ENCODE results near the gene PIAS1.
"Not testable (repeated sequence)": the region's sequence is repeated elsewhere in the genome, so short reads cannot be mapped to it uniquely, and the experiment has no call there.

PIAS1 gene

DNA sequence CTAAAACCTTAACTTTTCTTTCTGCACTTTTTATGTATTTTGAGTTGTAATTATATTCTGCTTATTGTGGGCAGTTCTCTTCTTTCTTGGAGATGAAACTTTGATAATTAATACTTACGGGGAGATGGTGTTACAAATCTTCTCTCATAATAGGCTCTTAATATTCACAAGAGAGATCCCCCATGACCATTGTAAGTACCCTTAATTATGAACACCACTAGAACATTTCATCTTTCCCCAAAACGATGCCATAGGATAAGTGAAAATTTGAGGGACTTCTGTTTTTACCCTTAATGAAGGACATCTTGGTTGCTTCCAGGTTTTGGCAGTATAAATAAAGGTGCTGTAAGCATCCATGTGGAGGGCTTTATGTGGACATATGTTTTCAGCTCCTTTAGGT is 60.7 kb downstream of the PIAS1 start:
- DNase-seq (ENCODE audit: low read depth in 2 of 2), result no peak

DNA sequence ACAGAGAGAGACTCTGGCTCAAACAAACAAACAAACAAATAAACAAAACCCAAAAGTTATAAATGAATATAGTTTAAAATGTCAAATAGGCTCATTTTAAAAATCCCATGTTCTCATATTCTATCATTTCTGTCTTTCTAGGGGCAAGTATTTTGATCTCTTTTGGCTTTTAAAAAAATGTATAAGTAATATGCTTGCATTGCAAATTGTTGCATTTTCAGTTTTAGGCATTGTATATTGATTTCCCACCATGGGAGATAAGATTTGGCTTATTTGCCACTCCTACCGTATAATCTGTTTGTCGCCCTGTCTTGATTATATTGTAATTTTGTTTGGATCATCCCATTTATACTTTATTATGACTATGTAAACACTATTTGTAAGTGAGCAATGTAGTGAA is 70.6 kb downstream of the PIAS1 start:
- DNase-seq (ENCODE audit: low read depth in 2 of 2), result no peak

DNA sequence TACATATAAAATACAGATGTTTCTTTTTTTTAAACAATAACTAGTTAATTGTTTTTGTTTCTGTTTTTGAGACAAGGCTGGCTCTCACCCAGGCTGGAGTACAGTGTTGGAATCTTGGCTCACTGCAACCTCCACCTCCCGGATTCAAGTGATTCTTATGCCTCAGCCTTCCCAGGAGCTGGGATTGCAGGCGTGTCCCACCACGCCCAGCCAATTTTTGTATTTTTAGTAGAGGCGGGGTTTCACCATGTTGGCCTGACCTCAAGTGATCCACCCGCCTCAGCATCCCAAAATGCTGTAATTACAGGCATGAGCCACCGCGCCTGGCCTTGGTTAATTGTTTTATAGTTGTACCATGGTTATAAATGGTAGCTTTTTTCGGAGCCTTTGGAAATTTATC is 72.3 kb downstream of the PIAS1 start:
- DNase-seq (ENCODE audit: low read depth in 2 of 2), result no peak

DNA sequence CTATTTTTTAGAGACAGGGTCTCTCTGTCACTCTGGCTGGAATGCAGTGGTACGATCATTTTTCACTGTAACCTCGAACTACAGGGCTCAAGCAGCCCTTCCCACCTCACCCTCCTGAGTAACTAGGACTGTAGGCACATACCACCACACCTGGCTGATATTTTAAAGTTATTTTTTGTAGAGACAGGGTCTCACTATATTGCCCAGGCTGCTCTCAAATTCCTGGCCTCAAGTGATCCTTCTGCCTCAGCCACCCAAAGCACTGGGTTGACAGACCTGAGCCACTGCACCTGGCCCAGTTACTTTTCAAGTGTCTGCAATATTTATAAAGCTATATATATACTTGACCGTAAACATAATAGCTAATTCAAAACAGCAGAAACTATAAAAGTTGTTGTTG is 75.0 kb downstream of the PIAS1 start:
- no peak for DNase-seq (ENCODE audit: low read depth in 2 of 2)

DNA sequence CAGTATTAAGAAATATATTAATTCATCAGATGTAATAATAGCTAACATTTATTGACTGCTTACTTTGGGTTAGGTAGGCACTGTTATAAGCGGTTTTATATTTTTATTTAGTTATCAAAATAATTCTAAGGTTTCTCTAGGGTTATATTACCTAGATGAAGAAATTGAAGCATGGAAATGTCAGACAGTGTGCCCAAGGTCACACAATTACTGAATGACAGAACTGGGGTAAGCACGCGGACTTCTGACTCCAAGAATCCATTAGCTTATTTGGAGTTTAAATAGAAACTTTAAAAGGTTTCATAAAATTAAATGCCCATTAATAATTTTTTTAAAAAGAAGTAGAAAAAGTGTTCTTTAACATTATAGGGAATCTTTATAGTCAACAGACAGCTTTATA is 76.7 kb downstream of the PIAS1 start:
- no peak for DNase-seq (ENCODE audit: low read depth in 2 of 2)

DNA sequence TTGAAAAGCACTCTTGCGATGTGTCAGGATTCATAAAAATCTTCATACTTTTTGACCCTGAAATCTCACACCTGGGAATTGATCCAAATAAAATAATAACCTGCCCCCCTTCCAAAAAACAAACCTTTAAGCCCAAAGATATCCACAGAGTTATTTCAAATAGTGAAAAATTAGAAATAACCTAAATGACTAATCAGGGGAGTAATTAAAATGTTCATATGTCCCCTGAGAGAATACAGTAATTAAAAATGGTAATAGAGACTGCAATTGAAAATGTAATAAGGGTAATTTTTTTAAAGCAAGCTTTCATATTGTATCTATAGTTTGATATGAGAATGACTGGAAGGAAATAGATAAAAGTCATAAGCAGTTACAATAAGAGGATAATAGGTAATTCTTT is 83.0 kb downstream of the PIAS1 start:
- no peak for DNase-seq (ENCODE audit: low read depth in 2 of 2)

DNA sequence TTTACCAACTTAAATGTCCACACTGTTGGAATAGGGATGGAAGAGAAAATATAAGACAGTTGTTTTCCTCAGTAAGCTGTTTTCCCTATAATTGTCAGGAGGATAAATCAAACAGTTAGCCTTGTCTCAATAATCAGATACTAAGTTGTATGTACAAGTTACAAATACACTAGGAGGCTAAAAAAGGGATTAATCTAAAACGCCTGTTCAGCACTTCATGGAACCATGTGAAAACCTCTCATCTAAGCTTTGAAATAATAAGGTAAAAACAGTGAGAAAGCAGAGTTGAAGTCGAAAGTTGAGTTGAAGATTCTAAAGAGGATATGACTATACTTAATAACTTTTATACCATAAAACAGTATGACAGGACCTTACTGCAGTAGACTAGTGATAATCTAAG is 89.0 kb downstream of the PIAS1 start:
- no peak for DNase-seq (ENCODE audit: low read depth in 2 of 2)

DNA sequence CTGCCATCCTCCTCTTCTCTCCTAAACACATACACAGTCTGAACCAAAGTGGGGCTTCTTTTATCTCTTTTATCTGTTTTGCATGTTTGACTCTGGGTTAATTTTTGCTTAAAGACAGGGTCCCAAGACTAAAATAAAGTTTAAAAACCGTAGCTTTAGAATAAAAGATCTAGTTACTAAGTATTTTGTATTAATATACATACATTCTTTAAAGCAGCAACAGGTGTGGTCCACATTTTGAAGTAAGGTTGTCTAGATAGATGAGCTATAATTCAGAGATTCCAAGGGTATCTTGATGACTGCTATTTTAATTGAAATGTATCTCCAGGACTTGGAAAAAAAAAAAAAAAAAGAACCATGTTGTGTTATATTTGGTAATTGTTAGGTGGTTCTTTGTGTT is 89.7 kb downstream of the PIAS1 start:
- DNase-seq (ENCODE audit: low read depth in 2 of 2), result no peak

DNA sequence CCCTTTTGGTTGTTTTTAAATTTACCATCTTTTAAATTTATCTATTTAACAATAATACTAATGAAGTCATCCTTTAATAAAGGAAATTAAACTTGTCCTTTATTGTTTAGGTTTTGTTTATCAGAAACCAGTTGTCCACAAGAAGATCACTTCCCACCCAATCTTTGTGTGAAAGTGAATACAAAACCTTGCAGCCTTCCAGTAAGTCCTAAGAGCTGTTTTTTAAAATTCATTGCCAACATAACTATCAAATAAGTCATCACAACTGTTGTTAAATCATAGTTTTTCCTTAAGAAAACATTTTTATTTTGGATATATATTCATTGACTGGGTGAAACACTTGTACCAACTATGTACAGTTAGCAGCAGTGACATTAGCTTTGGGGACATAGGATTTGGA is 91.6 kb downstream of the PIAS1 start:
- no peak for DNase-seq (ENCODE audit: low read depth in 2 of 2)

DNA sequence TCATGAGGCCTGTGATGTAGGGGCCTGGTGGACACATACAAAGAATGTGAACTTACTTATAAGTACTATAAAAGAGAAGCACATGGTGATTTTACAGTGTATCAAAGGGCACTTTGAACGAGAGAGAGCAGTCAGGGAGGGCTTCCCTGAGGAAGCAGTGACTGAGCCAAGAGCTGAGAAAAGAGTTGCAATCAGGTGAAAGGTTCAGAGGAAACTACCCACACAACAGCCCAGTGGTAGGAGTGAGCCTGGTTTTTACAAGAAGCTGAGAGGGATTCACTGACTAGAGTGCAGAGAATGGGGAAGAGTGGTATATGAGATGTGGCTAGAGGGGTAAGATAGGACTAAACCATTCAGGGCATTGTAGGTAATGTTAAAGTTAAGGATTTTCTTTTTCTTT is 93.9 kb downstream of the PIAS1 start:
- DNase-seq (ENCODE audit: low read depth in 2 of 2), result no peak

DNA sequence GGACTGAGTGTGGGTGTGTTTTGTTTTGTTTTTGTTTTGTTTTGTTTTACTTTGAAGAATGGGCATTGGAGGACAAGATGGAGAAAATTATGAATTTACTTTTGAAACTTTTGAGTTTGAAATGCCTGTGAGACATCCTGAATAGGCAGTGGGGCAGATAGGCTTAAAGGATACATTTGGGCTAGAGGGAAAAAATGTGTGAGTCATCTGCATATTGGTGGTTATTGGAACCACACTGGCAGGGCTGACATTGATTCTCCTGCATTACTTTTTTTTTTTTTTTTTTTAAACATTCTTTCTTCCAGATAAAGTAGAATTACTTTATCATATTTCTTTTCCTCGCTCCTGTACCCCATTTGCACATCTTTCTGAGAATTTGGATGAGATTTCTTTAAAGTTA is 94.9 kb downstream of the PIAS1 start:
- DNase-seq (ENCODE audit: low read depth in 2 of 2), result no peak

DNA sequence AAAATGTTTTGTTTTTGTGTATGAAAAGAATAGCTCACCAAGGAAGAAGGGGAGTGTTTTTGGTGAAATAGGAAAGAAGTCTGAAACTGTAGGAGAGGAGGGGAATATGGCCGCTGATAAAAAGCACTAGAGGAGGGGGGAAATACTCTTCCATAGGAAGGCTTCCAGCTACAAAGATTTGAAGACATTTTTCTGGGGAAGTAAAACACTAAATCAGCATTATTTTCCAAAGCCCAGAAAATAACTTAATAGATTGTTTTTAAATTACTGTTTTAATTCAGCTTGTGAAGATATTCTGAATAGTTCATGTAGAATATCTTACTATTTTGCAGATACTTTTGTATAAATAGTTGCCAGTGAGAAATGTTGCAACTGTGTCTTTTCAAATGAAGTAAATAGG is 96.1 kb downstream of the PIAS1 start:
- no peak for DNase-seq (ENCODE audit: low read depth in 2 of 2)

DNA sequence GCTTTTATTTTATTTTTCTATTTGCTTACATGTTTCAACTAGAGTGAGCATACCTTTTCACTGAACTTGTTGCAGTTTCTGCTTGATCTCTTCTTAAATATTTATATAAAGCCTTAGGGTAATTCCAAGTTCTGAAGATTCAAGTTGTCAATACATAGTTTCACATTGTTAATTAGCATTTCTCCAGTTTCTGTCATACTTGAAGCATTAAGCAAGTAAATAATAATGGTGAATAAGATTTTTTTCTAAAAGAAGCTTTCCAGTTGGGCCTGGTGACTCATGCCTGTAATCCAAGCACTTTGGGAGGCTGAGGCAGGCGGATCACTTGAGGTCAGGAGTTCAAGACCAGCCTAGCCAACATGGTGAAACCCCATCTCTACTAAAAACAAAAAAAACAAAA is 97.2 kb downstream of the PIAS1 start:
- DNase-seq (ENCODE audit: low read depth in 2 of 2), result no peak

DNA sequence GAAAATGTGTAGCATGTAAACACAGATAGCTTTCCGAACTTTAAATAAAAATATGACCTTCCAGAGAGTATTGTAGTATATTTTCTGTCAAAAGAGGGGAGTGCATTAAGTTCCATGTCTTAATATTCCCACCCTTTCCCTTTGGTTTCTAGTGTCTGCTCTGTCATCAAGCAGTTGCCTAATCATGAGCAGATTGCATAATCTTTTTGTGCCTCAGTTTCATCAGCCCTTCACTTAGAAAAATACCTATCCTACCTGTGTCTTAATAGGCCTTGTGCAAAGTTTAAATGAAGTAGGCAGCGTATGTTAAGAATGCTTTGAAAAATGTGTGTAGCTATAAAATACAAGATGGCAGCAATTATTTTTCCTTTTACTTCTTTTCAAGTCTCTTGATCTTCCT is 98.2 kb downstream of the PIAS1 start:
- DNase-seq (ENCODE audit: low read depth in 2 of 2), result no peak

DNA sequence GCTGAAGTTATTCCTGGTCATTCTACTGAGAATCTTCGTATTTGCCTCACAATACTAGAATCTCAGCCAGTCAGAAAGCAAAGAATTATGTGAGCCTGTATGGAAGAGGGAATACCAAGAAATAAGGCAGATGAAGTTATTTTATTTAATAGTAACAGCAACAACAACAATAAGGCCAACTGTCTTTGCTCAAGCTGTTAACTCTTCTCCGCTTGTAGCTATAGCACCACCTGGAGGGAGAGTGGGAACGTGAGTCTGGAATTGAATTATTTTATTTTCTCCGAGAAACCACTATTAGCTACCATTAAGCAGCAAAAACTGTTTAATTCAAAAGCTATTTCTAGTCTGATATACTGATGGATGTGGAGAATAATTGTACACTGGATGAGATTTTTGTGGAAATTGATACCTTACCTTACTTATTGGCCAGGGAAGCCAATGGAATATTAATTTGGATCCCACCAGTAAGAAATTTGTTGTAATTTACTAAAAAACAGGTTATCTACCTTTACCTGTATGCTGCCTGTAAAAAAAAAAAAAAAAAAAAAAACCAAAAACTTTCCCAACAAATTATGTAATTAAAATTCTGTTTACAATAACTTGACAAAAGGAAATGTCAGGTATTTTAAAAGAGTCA is 100.9 kb downstream of the PIAS1 start:
- DNase-seq (ENCODE audit: low read depth in 2 of 2), result no peak

DNA sequence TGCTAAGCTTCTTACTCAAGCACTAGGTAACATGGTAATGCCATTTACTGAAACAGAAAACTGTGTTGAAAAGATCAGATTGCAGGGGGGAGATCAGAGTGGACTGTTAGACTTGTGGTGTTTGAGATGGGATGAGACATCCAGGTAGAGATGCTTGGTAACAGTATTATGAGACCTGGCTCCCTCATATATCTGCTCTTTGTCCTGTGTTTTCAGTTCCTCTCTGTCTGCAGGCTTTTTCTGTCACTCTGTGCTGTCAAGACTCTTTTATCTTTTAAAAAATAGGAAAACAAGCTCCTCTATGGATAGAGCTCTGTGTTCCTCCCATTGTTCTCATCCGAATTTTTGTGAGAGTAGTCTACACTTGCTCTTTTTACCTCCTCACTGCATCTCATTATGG is 103.0 kb downstream of the PIAS1 start:
- no peak for DNase-seq (ENCODE audit: low read depth in 2 of 2)

DNA sequence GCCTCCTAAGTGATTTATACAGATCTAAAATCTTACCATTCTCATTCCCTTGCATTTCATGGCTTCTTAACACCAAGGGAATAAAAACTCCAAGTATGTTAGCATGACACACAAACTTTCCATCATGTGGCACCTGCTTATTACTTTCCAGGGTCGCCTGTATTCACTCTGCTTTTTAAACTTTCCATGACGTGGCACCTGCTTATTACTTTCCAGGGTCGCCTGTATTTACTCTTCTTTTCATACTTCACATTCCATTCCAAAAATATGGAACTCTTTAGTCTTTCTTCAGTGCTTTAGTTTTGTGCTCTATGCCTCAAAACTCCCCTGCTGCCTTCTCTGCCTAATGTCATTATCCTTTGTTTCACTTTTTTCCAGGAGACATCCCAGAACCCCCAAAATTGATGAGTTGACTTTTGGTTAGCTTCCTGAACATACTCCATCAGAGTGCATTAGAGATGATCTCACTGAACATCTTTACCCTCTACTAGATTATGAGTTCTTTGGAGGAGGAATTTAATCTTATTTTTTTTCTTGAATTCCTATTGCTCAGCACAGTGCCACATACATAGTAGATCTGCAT is 104.0 kb downstream of the PIAS1 start:
- DNase-seq (ENCODE audit: low read depth in 2 of 2), result no peak

DNA sequence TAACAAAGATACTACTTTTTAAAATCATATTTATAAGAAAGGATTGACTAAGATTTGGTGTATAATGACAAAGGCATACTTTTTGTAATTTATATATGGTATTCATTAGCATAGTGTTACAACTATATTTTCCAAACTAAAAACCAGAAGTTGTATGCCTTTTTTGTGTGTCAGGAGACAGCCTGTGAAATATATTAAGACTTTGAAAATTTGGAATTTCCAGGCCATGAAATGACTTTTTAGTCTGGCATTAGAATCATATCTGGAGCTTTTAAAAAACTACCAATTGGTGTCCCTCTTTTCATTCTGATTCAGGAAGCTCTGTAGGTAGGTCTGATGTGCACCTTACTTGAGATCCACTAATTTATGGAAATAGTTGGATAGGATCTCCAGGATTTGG is 109.1 kb downstream of the PIAS1 start:
- no peak for DNase-seq (ENCODE audit: low read depth in 2 of 2)

DNA sequence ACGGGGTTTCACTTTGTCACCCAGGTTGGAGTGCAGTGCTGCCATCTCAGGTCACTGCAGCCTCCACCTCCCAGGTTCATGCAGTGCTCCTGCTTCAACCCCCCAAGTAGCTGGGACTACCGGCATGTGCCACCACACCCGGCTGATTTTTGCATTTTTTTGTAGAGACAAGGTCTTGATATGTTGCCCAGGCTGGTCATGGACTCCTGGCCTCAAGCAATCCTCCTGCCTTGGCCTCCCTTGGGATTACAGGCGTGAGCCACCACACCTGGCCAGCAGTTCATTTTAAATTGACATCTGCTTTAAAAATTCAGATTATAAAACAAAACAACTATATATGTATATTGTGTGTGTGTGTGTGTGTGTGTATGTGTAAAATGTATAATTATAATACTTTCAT is 112.7 kb downstream of the PIAS1 start:
- DNase-seq (ENCODE audit: low read depth in 2 of 2), result no peak

DNA sequence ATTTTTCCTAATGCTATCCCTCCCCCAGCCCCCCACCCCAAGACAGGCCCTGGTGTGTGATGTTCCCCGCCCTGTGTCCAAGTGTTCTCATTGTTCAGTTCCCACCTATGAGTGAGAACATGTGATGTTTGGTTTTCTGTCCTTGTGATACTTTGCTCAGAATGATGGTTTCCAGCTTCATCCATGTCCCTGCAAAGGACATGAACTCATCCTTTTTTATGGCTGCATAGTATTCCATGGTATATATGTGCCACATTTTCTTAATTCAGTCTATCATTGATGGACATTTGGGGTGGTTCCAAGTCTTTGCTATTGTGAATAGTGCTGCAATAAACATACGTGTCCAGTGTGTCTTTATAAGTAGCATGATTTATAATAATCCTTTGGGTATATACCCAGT is 117.9 kb downstream of the PIAS1 start:
- DNase-seq (ENCODE audit: low read depth in 2 of 2), result not testable (repeated sequence)

DNA sequence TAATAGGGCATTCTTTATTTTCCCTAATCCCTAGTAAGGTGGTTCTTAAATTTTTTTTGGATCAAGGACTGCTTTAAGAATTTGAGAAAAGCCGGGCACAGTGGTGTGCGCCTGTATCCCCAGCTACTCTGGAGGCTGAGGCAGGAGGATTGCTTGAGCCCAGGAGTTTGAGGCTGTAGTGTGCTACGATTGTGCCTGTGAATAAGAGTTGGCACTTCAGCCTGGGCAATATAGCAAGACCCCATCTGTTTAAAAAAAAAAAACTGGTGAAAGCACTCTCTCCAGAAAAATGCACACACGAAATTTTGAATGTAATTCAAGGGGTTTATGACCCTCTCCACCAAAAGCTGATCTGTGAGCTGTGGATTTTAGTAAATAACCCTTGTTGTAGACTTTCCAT is 119.0 kb downstream of the PIAS1 start:
- DNase-seq (ENCODE audit: low read depth in 2 of 2), result no peak

DNA sequence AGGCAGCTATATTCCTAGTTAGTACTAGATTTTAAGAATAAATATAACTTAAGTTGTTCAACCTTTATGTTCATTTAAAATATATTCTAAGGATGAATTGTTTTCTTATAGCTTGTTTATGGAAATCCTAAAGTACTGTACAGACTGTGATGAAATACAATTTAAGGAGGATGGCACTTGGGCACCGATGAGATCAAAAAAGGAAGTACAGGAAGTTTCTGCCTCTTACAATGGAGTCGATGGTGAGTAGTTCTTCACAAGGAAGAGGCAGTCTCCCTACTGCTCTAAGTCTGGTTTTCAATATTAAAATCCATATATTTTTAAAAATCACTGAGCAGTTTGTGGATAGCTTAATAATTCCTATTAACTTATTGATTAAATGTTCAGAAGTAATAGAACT is 121.4 kb downstream of the PIAS1 start:
- no peak for DNase-seq (ENCODE audit: low read depth in 2 of 2)

DNA sequence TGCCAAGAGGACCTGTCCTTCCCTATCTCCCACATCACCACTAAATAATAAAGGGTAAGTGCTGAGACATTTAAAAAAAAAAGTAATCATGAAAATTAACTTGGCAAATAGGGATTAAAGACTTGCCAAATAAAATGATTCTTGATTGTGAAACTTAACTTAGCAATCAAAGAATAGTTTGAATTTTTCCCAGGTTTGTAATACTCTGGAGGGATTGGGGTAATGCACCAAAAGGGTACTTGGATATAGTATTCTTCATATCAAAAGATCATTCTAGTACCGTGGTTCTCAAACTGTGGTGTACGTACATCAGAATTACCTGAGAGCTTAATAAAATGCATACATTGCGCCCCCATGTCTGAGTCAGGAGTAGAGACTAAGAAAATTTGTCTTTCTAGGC is 122.5 kb downstream of the PIAS1 start:
- DNase-seq (ENCODE audit: low read depth in 2 of 2), result no peak

DNA sequence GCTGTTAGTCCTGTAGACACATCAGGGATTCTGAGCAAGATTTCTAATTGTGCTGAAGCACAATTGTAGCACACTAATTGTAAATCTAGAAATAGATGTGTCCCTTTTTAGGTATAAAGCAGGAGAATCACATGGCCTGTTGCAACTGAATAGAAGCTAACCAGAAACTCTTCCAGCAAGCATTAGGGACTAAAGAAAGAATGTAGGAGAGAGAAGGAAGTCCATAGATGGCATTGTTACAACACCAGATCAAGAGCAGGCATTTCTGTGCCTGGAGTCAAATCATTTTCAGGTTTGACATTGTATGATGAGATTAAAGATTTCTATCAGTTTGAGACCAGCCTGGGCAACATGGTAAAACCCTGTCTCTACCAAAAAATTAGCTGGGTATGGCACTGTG is 123.6 kb downstream of the PIAS1 start:
- DNase-seq (ENCODE audit: low read depth in 2 of 2), result no peak
